AG09309 (cell line): ENCODE measurements around the gene EEF1A2.
A peak's percentile ranks its signal among the peaks of the same experiment; 100 is the strongest.

ENCODE experiments used
- DNase-seq: peaks from one replicate; pipeline ENCODE4 v3.0.0-alpha.2; 2010; ENCODE audit warnings: low read depth
- H3K4me3 ChIP-seq: 2 replicates; pipeline ENCODE4 v1.5.1; 2011; ENCODE audit warnings: mild to moderate bottlenecking, low read depth, low read length, moderate library complexity; ENCODE audit not compliant: control insufficient read depth
- CTCF ChIP-seq: IDR thresholded peaks from 2 replicates; pipeline ENCODE4 v1.5.1; 2011; ENCODE audit warnings: mild to moderate bottlenecking, low read depth, low read length, inconsistent platforms; ENCODE audit not compliant: insufficient read depth, control insufficient read depth; ENCODE audit errors: missing control alignments

The EEF1A2 gene

GRCh38 chr20:63532449-63532971, 33.6 kb upstream of the EEF1A2 start:
- TF ChIP-seq CTCF = no peak
- H3K4me3 ChIP-seq = no peak overlapping the region
- no peak for DNase-seq

GRCh38 chr20:63531686-63532448, 33.0 kb upstream of the EEF1A2 start:
- H3K4me3 ChIP-seq = no peak overlapping the region
- TF ChIP-seq CTCF = no peak
- DNase-seq = no peak

- no peak for DNase-seq
- no peak overlapping the region for H3K4me3 ChIP-seq
- TF ChIP-seq CTCF = no peak
Measured at GRCh38 chr20:63530788-63531160, 31.9 kb upstream of the EEF1A2 start.

GRCh38 chr20:63529861-63530787, 31.2 kb upstream of the EEF1A2 start:
- DNase-seq = no peak
- peak; percentile 4 for TF ChIP-seq CTCF
- H3K4me3 ChIP-seq = no peak overlapping the region

GRCh38 chr20:63529180-63529860, 30.4 kb upstream of the EEF1A2 start:
- no peak overlapping the region for H3K4me3 ChIP-seq
- TF ChIP-seq CTCF = no peak
- no peak for DNase-seq

GRCh38 chr20:63527184-63527583, 28.3 kb upstream of the EEF1A2 start:
- DNase-seq = no peak
- no peak overlapping the region for H3K4me3 ChIP-seq
- TF ChIP-seq CTCF = no peak
